ENCODE results near the gene ARHGAP8. TPM values are rescaled to one million over a fixed set of nuclear protein-coding genes. Genes with fewer than 3 reads are reported as not detected.

The ARHGAP8 gene
- polyA plus RNA-seq, 1 donor from 2014 or later, result 3.0 TPM

DNA sequence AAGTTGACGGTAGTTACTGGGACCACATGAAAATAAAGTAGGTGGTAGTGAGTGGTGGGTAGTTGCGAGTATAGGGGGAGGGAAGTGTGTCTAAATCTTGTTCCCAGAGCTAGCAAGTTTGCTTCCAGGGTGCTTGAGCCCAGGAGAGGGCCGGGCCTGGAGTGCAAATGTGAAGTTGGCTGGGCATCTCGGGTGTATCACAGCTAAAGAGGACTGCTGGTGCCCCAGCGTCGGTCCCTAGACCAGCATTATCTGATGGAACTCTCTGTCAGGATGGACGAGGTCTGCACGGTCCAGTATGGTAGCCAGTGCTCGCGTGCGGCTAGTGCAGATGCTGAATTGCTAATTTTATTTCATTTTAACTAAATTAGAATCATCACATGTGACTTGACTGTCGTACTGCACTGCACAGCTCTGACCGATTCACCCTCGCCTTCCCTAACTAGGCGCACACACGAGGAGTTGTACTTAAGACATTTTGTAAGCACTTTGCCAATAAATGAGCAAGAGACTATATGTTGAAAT, 75.4 kb downstream of the ARHGAP8 start:
- Histone ChIP-seq H3K79me2 (replicated peaks; ENCODE audit: insufficient read depth, low read length) (no peaks in the 10 kb centered on the region), H3F3A (ENCODE audit: insufficient read depth, low read length, poor library complexity, severe bottlenecking) (no peaks in the 10 kb centered on the region), H2AFZ (ENCODE audit: low read depth, low read length) (no peak overlapping the region), H3K27me3 (ENCODE audit: insufficient read depth, low read depth, low read length) (no peaks in the 10 kb centered on the region), H3K9me3 (ENCODE audit: low read length) (no peaks in the 10 kb centered on the region), H3K36me3 (ENCODE audit: insufficient read depth, low read length) (no peaks in the 10 kb centered on the region), H3K27ac (ENCODE audit: low read length) (no peak overlapping the region), H3K4me3 (ENCODE audit: low read length) (no peak overlapping the region), H4K20me1 (ENCODE audit: insufficient read depth) (no peaks in the 10 kb centered on the region), H3K4me2 (ENCODE audit: low read length) (no peak overlapping the region), H3K9ac (ENCODE audit: low read length) (no peak overlapping the region), H3K9me2 (ENCODE audit: insufficient read depth, low read length) (no peaks in the 10 kb centered on the region)
- TF ChIP-seq, protein P1, sequence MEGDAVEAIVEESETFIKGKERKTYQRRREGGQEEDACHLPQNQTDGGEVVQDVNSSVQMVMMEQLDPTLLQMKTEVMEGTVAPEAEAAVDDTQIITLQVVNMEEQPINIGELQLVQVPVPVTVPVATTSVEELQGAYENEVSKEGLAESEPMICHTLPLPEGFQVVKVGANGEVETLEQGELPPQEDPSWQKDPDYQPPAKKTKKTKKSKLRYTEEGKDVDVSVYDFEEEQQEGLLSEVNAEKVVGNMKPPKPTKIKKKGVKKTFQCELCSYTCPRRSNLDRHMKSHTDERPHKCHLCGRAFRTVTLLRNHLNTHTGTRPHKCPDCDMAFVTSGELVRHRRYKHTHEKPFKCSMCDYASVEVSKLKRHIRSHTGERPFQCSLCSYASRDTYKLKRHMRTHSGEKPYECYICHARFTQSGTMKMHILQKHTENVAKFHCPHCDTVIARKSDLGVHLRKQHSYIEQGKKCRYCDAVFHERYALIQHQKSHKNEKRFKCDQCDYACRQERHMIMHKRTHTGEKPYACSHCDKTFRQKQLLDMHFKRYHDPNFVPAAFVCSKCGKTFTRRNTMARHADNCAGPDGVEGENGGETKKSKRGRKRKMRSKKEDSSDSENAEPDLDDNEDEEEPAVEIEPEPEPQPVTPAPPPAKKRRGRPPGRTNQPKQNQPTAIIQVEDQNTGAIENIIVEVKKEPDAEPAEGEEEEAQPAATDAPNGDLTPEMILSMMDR (IDR thresholded peaks at IDR 0.05; ENCODE audit: poor library complexity, severe bottlenecking), result no peak
- TF ChIP-seq MXI1 (conservative IDR thresholded peaks at IDR 0.05; ENCODE audit: poor library complexity, severe bottlenecking) (no peak), EP300 (conservative IDR thresholded peaks at IDR 0.05; ENCODE audit: poor library complexity, severe bottlenecking) (no peak), EZH2 (IDR thresholded peaks at IDR 0.05; ENCODE audit: borderline replicate concordance, insufficient read depth, low read length, poor library complexity, severe bottlenecking) (no peak), SMC3 (conservative IDR thresholded peaks at IDR 0.05; ENCODE audit: poor library complexity) (no peak), TAF1 (IDR thresholded peaks at IDR 0.05; ENCODE audit: low read depth) (no peak), RAD21 (conservative IDR thresholded peaks at IDR 0.05) (no peak), POLR2AphosphoS5 (IDR thresholded peaks at IDR 0.05) (no peak)
- TF ChIP-seq, protein P2, sequence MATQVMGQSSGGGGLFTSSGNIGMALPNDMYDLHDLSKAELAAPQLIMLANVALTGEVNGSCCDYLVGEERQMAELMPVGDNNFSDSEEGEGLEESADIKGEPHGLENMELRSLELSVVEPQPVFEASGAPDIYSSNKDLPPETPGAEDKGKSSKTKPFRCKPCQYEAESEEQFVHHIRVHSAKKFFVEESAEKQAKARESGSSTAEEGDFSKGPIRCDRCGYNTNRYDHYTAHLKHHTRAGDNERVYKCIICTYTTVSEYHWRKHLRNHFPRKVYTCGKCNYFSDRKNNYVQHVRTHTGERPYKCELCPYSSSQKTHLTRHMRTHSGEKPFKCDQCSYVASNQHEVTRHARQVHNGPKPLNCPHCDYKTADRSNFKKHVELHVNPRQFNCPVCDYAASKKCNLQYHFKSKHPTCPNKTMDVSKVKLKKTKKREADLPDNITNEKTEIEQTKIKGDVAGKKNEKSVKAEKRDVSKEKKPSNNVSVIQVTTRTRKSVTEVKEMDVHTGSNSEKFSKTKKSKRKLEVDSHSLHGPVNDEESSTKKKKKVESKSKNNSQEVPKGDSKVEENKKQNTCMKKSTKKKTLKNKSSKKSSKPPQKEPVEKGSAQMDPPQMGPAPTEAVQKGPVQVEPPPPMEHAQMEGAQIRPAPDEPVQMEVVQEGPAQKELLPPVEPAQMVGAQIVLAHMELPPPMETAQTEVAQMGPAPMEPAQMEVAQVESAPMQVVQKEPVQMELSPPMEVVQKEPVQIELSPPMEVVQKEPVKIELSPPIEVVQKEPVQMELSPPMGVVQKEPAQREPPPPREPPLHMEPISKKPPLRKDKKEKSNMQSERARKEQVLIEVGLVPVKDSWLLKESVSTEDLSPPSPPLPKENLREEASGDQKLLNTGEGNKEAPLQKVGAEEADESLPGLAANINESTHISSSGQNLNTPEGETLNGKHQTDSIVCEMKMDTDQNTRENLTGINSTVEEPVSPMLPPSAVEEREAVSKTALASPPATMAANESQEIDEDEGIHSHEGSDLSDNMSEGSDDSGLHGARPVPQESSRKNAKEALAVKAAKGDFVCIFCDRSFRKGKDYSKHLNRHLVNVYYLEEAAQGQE (IDR thresholded peaks at IDR 0.05; ENCODE audit: borderline replicate concordance), result no peak

DNA sequence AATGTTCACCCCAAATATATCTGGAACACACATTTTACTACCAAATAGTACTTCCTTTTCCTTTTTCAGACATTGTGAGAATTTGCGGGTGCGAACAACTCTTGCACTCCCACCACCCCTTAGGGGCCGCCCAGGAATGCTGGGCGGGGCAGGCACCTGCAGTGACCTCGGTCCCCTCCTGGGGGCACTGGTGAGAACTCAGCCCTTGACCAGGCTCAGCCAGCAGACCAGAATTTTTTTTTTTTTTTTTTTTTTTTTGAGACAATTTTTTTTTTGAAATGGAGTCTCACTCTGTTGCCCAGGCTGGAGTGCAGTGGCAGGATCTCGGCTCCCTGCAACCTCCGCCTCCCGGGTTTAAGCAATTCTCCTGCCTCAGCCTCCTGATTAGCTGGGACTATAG, 75.8 kb downstream of the ARHGAP8 start:
- H3F3A ChIP-seq (ENCODE audit: insufficient read depth, low read length, poor library complexity, severe bottlenecking), result no peaks in the 10 kb centered on the region

More for the DNA sequence above, 75.8 kb downstream of the ARHGAP8 start:
- no peaks in the 10 kb centered on the region for H3K27me3 ChIP-seq (ENCODE audit: insufficient read depth, low read depth, low read length)
- no peaks in the 10 kb centered on the region for H3K79me2 ChIP-seq (replicated peaks; ENCODE audit: insufficient read depth, low read length)
- H3K4me3 ChIP-seq (ENCODE audit: low read length), result no peak overlapping the region
- H3K36me3 ChIP-seq (ENCODE audit: insufficient read depth, low read length), result no peaks in the 10 kb centered on the region
- TF ChIP-seq TAF1 (IDR thresholded peaks at IDR 0.05; ENCODE audit: low read depth) (no peak), MXI1 (conservative IDR thresholded peaks at IDR 0.05; ENCODE audit: poor library complexity, severe bottlenecking) (no peak), SMC3 (conservative IDR thresholded peaks at IDR 0.05; ENCODE audit: poor library complexity) (no peak), EZH2 (IDR thresholded peaks at IDR 0.05; ENCODE audit: borderline replicate concordance, insufficient read depth, low read length, poor library complexity, severe bottlenecking) (no peak), EP300 (conservative IDR thresholded peaks at IDR 0.05; ENCODE audit: poor library complexity, severe bottlenecking) (no peak), POLR2AphosphoS5 (IDR thresholded peaks at IDR 0.05) (no peak), RAD21 (conservative IDR thresholded peaks at IDR 0.05) (no peak)
- TF ChIP-seq, protein P2 (IDR thresholded peaks at IDR 0.05; ENCODE audit: borderline replicate concordance), result no peak
- TF ChIP-seq, protein P1 (IDR thresholded peaks at IDR 0.05; ENCODE audit: poor library complexity, severe bottlenecking), result no peak
- H3K9me2 ChIP-seq (ENCODE audit: insufficient read depth, low read length), result no peaks in the 10 kb centered on the region
- no peak overlapping the region for H3K27ac ChIP-seq (ENCODE audit: low read length)
- no peak overlapping the region for H3K9ac ChIP-seq (ENCODE audit: low read length)
- H3K4me2 ChIP-seq (ENCODE audit: low read length), result no peak overlapping the region
- no peak overlapping the region for H2AFZ ChIP-seq (ENCODE audit: low read depth, low read length)
- no peaks in the 10 kb centered on the region for H4K20me1 ChIP-seq (ENCODE audit: insufficient read depth)
- H3K9me3 ChIP-seq (ENCODE audit: low read length), result no peaks in the 10 kb centered on the region

All from neural cell (in vitro differentiated cells).